Activated CD8-positive, alpha-beta T cell treated with anti-CD3 and anti-CD28 coated beads for 36 hours (primary cell): ENCODE results near the gene SCARF1. TPM values are rescaled to one million over a fixed set of nuclear protein-coding genes. Genes with fewer than 3 reads are reported as not detected.

Source experiments
- ATAC-seq: fragments of 200-7000 bp; cut with Tn5 transposase; one replicate; pipeline ENCODE4 v1.10.0; 2021; ENCODE audit warnings: mild to moderate bottlenecking, moderate library complexity
- CTCF ChIA-PET: fragments of 350-600 bp; sonication (Branson Sonifier 250); formaldehyde crosslinking; loops from one replicate; lab custom pipeline; 2021; ENCODE audit warnings: antibody characterized with exemption; lab: Charles Lee
- POLR2A ChIA-PET: fragments of 350-600 bp; sonication (Branson Sonifier 250); formaldehyde crosslinking; loops from one replicate; lab custom pipeline; 2021; ENCODE audit warnings: antibody characterized with exemption; lab: Charles Lee
- DNase-seq: peaks from one replicate; pipeline ENCODE4 v3.0.0-alpha.2; 2020
- H3K27ac Mint-ChIP-seq: one replicate; pipeline ENCODE4 v1.8.0; 2021; ENCODE audit warnings: mild to moderate bottlenecking, mixed read lengths
- H3K27me3 Mint-ChIP-seq: one replicate; pipeline ENCODE4 v1.8.0; 2021; ENCODE audit warnings: mixed read lengths
- H3K36me3 Mint-ChIP-seq: one replicate; pipeline ENCODE4 v1.8.0; 2021; ENCODE audit warnings: low read depth, mixed read lengths
- H3K4me1 Mint-ChIP-seq: one replicate; pipeline ENCODE4 v1.8.0; 2021; ENCODE audit warnings: low read depth, mixed read lengths
- H3K4me3 Mint-ChIP-seq: one replicate; pipeline ENCODE4 v1.8.0; 2021; ENCODE audit warnings: mild to moderate bottlenecking, moderate library complexity, mixed read lengths
- H3K9me3 Mint-ChIP-seq: one replicate; pipeline ENCODE4 v1.8.0; 2021; ENCODE audit warnings: mixed read lengths
- intact Hi-C: fragments of 100-400 bp; cut with micrococcal nuclease; formaldehyde crosslinking; loops from one replicate; pipeline ENCODE4 v1.10.0; 2022
- total RNA-seq, 2 experiments: library from RNA; stranded (reverse); gene quantifications; one replicate each; pipeline ENCODE4 v1.2.3, GENCODE V29; 2021
- TF ChIP-seq, protein P1 (sequence below): fragments of 200-600 bp; IDR thresholded peaks from one replicate; pipeline ENCODE4 v1.8.0; 2022; ENCODE audit warnings: antibody characterized with exemption, mild to moderate bottlenecking

SCARF1 gene
- total RNA-seq, 2 experiments from 2014 or later = 3.2 to 4.1 TPM

GRCh38 chr17:1650731-1651558, 5.4 kb upstream of the SCARF1 start:
- H3K4me3 Mint-ChIP-seq = no peak overlapping the region
- ChIA-PET CTCF (interaction anchor here (1.5 to 3.8 kb wide), 5 partner anchors 8 to 76 kb away, joined by 3 to 20 read pairs (median 8); partner anchors contain the start of gene SLC43A2), POLR2A (interaction anchor here (0.9 to 2.6 kb wide), 9 partner anchors 10 to 179 kb away, joined by 3 to 9 read pairs (median 5); partner anchors contain the start of gene PITPNA)

GRCh38 chr17:1649844-1650501, 4.4 kb upstream of the SCARF1 start, which contains the start of gene RILP:
Gene RILP (minus strand): TSS chr17:1649866. CDS start chr17:1649804, 62 bp downstream.
- intact Hi-C loops = no loop called here
- TF ChIP-seq, protein P1, sequence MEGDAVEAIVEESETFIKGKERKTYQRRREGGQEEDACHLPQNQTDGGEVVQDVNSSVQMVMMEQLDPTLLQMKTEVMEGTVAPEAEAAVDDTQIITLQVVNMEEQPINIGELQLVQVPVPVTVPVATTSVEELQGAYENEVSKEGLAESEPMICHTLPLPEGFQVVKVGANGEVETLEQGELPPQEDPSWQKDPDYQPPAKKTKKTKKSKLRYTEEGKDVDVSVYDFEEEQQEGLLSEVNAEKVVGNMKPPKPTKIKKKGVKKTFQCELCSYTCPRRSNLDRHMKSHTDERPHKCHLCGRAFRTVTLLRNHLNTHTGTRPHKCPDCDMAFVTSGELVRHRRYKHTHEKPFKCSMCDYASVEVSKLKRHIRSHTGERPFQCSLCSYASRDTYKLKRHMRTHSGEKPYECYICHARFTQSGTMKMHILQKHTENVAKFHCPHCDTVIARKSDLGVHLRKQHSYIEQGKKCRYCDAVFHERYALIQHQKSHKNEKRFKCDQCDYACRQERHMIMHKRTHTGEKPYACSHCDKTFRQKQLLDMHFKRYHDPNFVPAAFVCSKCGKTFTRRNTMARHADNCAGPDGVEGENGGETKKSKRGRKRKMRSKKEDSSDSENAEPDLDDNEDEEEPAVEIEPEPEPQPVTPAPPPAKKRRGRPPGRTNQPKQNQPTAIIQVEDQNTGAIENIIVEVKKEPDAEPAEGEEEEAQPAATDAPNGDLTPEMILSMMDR = no peak
- no peak for DNase-seq
- ChIA-PET CTCF (interaction anchor here (0.9 to 3.8 kb wide), 22 partner anchors 9 to 215 kb away, joined by 3 to 20 read pairs (median 4); partner anchors contain the start of genes INPP5K, MYO1C, SERPINF1 and SLC43A2), POLR2A (interaction anchor here (0.9 to 2.6 kb wide), 13 partner anchors 11 to 180 kb away, joined by 3 to 10 read pairs (median 5); no protein-coding TSS in a partner anchor)
- Mint-ChIP-seq H3K9me3 (no peaks in the 10 kb centered on the region), H3K4me3 (peak within 1 kb of the TSS; percentile 63), H3K36me3 (peaks cover 32% of the 10 kb centered on the region), H3K4me1 (peaks cover 27% of the 10 kb centered on the region), H3K27ac (peak within 1 kb of the TSS; percentile 76), H3K27me3 (no peaks in the 10 kb centered on the region)
- peak; percentile 2 for ATAC-seq

More at GRCh38 chr17:1650731-1651558, 5.4 kb upstream of the SCARF1 start:
- TF ChIP-seq, protein P1 = no peak
- no peak for ATAC-seq
- no peak for DNase-seq
- intact Hi-C loops = no loop called here
- Mint-ChIP-seq H3K36me3 (peaks cover 36% of the 10 kb centered on the region), H3K27ac (no peak overlapping the region), H3K4me1 (peaks cover 18% of the 10 kb centered on the region), H3K9me3 (no peaks in the 10 kb centered on the region), H3K27me3 (no peaks in the 10 kb centered on the region)

- CTCF ChIA-PET = interaction anchor here (0.9 to 3.8 kb wide), 29 partner anchors 10 to 287 kb away, joined by 3 to 20 read pairs (median 4); partner anchors contain the start of genes INPP5K, MYO1C, PITPNA and RPA1
- POLR2A ChIA-PET = interaction anchor here (0.6 to 2.6 kb wide), 13 partner anchors 12 to 144 kb away, joined by 3 to 10 read pairs (median 4); no protein-coding TSS in a partner anchor
- TF ChIP-seq, protein P1 = peak; percentile 82
These were observed 3.7 kb upstream of the SCARF1 start for GRCh38 chr17:1648963-1649843.

DNA sequence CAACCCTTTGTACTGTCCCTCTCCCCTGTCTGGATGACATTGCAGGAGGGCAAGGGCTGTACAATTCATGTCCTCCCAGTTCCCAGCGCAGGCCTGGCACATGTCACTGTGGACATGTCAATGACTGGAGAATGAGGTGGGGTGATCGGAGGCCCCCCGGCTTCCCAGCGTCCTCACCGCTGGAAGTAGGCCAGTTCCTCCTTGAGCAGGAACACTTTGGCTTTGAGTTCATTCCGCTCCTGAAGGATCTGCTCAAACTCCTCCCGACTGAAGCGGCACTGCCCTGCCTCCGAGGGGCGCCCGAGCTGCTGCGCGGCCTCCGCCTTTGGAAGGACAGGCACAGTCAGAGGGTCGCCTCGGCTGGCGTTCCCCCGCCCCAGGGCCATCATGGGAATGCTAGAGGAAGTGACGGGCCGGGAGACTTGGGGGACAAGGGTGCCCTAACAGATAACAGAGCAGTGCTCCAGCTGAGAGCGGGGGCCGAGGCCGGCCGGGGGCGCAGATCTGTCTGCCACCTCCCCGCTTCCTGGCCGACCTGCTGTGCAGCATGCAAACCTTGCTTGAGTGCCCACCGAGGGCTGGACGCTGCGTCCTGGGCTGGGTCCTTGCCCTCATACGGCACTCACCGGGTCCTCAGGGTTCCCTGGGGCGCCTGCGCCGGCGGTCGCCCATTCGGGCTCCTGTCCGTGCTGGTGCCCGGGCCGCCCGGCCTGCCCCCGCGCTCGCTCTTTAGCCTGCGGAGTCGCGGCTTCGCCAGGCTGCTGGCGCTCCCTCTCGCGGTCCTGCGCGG, 2.8 kb upstream of the SCARF1 start:
- Mint-ChIP-seq H3K36me3 (peaks cover 19% of the 10 kb centered on the region), H3K9me3 (no peaks in the 10 kb centered on the region), H3K4me1 (peaks cover 39% of the 10 kb centered on the region), H3K27me3 (no peaks in the 10 kb centered on the region), H3K4me3 (peak overlapping the region; percentile 63), H3K27ac (peak overlapping the region; percentile 34)
- intact Hi-C loops = no loop called here
- TF ChIP-seq, protein P1 = no peak
- DNase-seq (no peak), ATAC-seq (no peak)
- CTCF ChIA-PET = interaction anchor here (0.9 to 3.8 kb wide), 20 partner anchors 10 to 286 kb away, joined by 3 to 20 read pairs (median 5); partner anchors contain the start of genes MYO1C, PITPNA, RPA1 and SERPINF1
- POLR2A ChIA-PET = interaction anchor here (1.0 to 2.6 kb wide), 7 partner anchors 14 to 130 kb away, joined by 3 to 10 read pairs (median 6); no protein-coding TSS in a partner anchor

More at GRCh38 chr17:1648963-1649843, 3.7 kb upstream of the SCARF1 start:
- DNase-seq = peak; percentile 95
- peak; percentile 72 for ATAC-seq
- H3K27me3 Mint-ChIP-seq = no peaks in the 10 kb centered on the region
- H3K9me3 Mint-ChIP-seq = no peaks in the 10 kb centered on the region
- peaks cover 27% of the 10 kb centered on the region for H3K36me3 Mint-ChIP-seq
- peak overlapping the region; percentile 63 for H3K4me3 Mint-ChIP-seq
- intact Hi-C loops = no loop called here
- H3K4me1 Mint-ChIP-seq = peaks cover 35% of the 10 kb centered on the region
- peak overlapping the region; percentile 46 for H3K27ac Mint-ChIP-seq
